Transverse colon (tissue), 4 donors: Measurements from ENCODE around the gene PLCH1.

ENCODE experiments used
- CTCF ChIP-seq, 5 experiments: fragments of 200-600 bp in 3 of 5; fragments of 450-650 bp in 2 of 5; sonication (generic) in 3 of 5; IDR thresholded peaks; 1 replicate in 2 of 5; 2 replicates in 3 of 5; pipeline ENCODE4 v1.5.1; 2016 to 2017; ENCODE audit warnings: antibody characterized with exemption in 5 of 5, inconsistent platforms in 3 of 5, mild to moderate bottlenecking in 2 of 5, moderate library complexity in 1 of 5
- POLR2AphosphoS5 ChIP-seq, 3 donors: sonication (generic); formaldehyde crosslinking; IDR thresholded peaks; one replicate each; pipeline ENCODE4 v1.6.1; 2016; ENCODE audit warnings: antibody characterized with exemption in 3 of 3

- no peak for TF ChIP-seq CTCF (IDR thresholded peaks at IDR 0.05)
- no peak for TF ChIP-seq POLR2AphosphoS5 (IDR thresholded peaks at IDR 0.05)
Observed at GRCh38 chr3:155327430-155327829, 417.4 kb downstream of the PLCH1 start.
